IgD-negative memory B cell (primary cell): ENCODE measurements around the gene PRICKLE1. TPM values are rescaled to one million over a fixed set of nuclear protein-coding genes. Genes with fewer than 3 reads are reported as not detected.

Experiments
- H3K27ac Mint-ChIP-seq, 3 donors: one replicate each; pipeline ENCODE4 v1.8.0; 2020 to 2022; ENCODE audit warnings: mild to moderate bottlenecking in 3 of 3, mixed read lengths in 3 of 3, moderate library complexity in 1 of 3
- H3K27me3 Mint-ChIP-seq: one replicate; pipeline ENCODE4 v1.8.0; 2021; ENCODE audit warnings: mixed read lengths
- H3K36me3 Mint-ChIP-seq: one replicate; pipeline ENCODE4 v1.8.0; 2020; ENCODE audit warnings: mild to moderate bottlenecking, mixed read lengths
- H3K4me1 Mint-ChIP-seq, 3 donors: one replicate each; pipeline ENCODE4 v1.8.0; 2020 to 2022; ENCODE audit warnings: mixed read lengths in 3 of 3, mild to moderate bottlenecking in 1 of 3
- H3K4me3 Mint-ChIP-seq, 4 donors: one replicate each; pipeline ENCODE4 v1.8.0; 2020 to 2022; ENCODE audit warnings: mild to moderate bottlenecking in 4 of 4, mixed read lengths in 4 of 4, moderate library complexity in 3 of 4
- H3K9me3 Mint-ChIP-seq, 3 donors: one replicate each; pipeline ENCODE4 v1.8.0; 2020 to 2021; ENCODE audit warnings: mixed read lengths in 3 of 3, mild to moderate bottlenecking in 1 of 3
- polyA plus RNA-seq: library from polyadenylated mRNA; unstranded; fragments of 300-500 nt; fragmentation: Illumina TruSeq; gene quantifications from one replicate; pipeline ENCODE4 v1.2.3, GENCODE V29; 2021

PRICKLE1 gene
- polyA plus RNA-seq, 1 donor from 2014 or later = 17.0 TPM

GRCh38 chr12:42607584-42608058, 18.1 kb upstream of the PRICKLE1 start:
- H3K9me3 Mint-ChIP-seq = peaks cover 0 to 2% (median 0%) of the 10 kb centered on the region in 3 donors
- H3K36me3 Mint-ChIP-seq = peaks cover 2% of the 10 kb centered on the region
- no peak overlapping the region for H3K27ac Mint-ChIP-seq
- no peak overlapping the region for H3K4me3 Mint-ChIP-seq
- H3K27me3 Mint-ChIP-seq = peaks cover 2% of the 10 kb centered on the region
- no peaks in the 10 kb centered on the region for H3K4me1 Mint-ChIP-seq

DNA sequence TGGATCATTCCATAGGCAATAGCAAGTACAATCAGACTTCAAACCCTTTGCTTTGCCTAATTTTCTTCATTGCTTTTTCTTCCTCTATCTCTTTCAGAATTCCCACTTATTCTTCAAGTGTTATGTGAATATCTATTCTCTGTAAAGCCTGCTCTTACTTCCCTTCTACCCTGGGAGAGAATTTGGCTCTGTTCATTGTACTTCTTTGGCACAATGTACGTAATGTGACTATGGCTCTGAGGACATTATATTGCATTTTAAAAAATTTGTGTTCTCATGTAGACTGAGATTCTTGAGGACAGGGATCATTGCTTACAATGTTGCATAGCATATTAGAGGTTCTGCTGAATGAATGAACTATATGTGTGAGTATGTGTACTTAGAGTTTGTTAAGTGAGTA, 16.9 kb upstream of the PRICKLE1 start:
- H3K27ac Mint-ChIP-seq = no peak overlapping the region
- H3K27me3 Mint-ChIP-seq = peaks cover 2% of the 10 kb centered on the region
- H3K4me1 Mint-ChIP-seq = no peaks in the 10 kb centered on the region
- H3K9me3 Mint-ChIP-seq = peaks cover 0 to 2% (median 0%) of the 10 kb centered on the region in 3 donors
- H3K36me3 Mint-ChIP-seq = no peaks in the 10 kb centered on the region
- no peak overlapping the region for H3K4me3 Mint-ChIP-seq

GRCh38 chr12:42605685-42606084, 16.1 kb upstream of the PRICKLE1 start:
- Mint-ChIP-seq H3K4me1 (no peaks in the 10 kb centered on the region), H3K9me3 (peaks cover 0 to 2% (median 0%) of the 10 kb centered on the region in 3 donors), H3K4me3 (no peak overlapping the region), H3K36me3 (no peaks in the 10 kb centered on the region), H3K27me3 (peaks cover 7% of the 10 kb centered on the region), H3K27ac (no peak overlapping the region)

- Mint-ChIP-seq H3K9me3 (peaks cover 0 to 4% (median 0%) of the 10 kb centered on the region in 3 donors), H3K27me3 (peaks cover 10% of the 10 kb centered on the region), H3K4me3 (no peak overlapping the region), H3K4me1 (no peaks in the 10 kb centered on the region), H3K36me3 (peaks cover 2% of the 10 kb centered on the region), H3K27ac (no peak overlapping the region)
Measured at GRCh38 chr12:42603246-42603990, 13.9 kb upstream of the PRICKLE1 start.

DNA sequence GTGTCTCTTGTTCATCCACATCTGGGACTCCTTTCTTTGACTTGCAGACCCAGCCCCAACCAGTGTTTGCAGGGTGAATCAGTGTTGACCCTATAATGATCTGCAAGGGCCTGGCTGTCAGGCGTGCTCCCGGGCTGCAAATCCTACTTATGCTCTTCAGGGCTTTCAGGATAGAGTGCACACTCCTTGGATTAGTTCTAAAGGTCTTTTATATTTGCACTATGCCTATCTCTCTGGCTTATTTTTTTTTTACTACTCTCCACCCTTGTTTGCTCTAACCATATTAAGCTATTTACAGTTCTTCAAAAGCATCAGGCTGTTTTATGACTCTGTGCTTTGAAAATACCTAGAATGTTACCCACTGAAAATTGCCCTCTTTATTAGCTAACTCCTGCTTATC, 4.3 kb upstream of the PRICKLE1 start:
- Mint-ChIP-seq H3K36me3 (peaks cover under 1% of the 10 kb centered on the region), H3K4me1 (peaks cover 2 to 9% (median 8%) of the 10 kb centered on the region in 3 donors), H3K9me3 (peaks cover 0 to 2% (median 0%) of the 10 kb centered on the region in 3 donors), H3K4me3 (peak overlapping the region in 1 of 4 donors; percentile 42), H3K27me3 (peaks cover 40% of the 10 kb centered on the region), H3K27ac (no peak overlapping the region)

DNA sequence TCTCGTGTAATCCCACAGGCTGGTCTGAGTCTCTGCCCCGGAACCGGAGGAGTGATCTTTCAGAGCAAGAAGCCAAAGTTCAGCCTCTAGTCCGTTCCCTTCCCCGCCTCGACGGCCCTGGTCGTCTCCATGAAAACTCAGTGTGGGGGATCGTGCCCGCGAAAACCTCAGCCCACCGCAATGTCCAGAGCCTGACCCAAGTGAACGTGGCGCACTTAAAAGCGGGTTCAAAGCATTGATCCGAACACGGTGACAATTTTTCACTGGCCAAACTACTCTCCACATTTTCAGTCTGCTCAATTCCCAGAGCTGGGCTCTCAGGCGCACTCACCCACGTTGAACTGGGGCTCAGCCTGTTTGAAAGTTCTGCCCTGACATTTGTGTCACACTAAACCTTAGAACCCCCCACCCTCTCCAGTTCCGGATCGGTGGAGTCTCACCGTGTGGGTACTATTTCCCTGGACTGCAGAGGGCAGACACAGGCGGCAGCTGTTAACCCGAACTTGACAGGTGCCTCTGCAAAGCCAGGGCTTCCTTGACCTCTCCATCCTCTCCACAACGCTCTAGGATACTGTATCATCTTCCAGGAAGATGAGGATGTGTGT, 886 bp upstream of the PRICKLE1 start:
- Mint-ChIP-seq H3K36me3 (no peaks in the 10 kb centered on the region), H3K27me3 (peaks cover 49% of the 10 kb centered on the region), H3K4me1 (peaks cover 6 to 15% (median 8%) of the 10 kb centered on the region in 3 donors), H3K27ac (peak overlapping the region in 2 of 3 donors; percentile 10 to 83), H3K9me3 (no peaks in the 10 kb centered on the region), H3K4me3 (peak overlapping the region; percentile 80 to 96 (median 90))

GRCh38 chr12:42588524-42589464, 752 bp downstream of the PRICKLE1 start:
- peak overlapping the region; percentile 82 to 91 (median 89) for H3K4me3 Mint-ChIP-seq
- H3K9me3 Mint-ChIP-seq = no peaks in the 10 kb centered on the region
- peaks cover 44% of the 10 kb centered on the region for H3K27me3 Mint-ChIP-seq
- H3K36me3 Mint-ChIP-seq = no peaks in the 10 kb centered on the region
- peaks cover 6 to 15% (median 8%) of the 10 kb centered on the region in 3 donors for H3K4me1 Mint-ChIP-seq
- peak overlapping the region; percentile 43 to 86 (median 76) for H3K27ac Mint-ChIP-seq

DNA sequence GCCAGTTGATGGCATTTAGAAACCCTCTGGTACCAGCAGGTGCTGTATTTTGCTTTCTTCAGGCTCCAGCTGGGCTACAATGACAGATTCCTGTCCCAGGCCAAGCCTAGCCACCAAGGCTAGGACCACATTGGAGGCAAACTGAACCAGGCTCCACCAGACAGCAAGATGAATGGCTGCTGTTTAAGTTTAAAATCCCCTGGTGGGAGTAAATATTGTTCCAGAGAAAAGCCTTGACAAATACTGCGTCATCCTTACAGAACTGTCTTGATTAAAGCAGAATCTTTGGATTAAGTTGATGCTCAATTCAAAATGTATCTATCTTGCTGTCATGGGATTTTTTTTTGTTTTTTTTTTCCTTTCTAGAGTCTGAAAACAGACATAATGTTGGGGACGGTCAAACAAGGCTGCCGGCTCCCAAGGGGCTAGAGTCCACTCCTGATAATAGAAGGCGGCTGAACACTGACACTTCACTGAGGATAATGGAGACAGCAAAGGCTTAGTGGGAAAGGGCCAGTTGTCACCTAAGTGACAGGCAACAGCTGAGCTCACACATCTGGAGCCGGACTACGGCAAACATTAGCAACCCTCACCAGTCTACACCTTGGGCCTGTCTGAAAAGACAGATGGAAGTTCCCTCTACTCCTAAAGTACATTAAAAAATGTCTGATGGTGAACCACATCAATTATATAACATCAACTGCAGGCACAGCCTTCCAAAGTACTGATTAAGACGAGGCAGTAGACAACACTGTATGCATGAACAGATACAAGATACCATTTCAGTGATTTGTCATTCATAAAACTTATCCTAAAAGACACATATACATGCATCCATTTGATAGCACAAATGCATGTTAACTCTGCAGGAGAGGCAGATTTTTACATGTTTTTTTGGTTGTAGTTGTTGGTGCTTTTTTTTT, 1.7 kb downstream of the PRICKLE1 start:
- peak overlapping the region in 1 of 3 donors; percentile 43 for H3K27ac Mint-ChIP-seq
- H3K4me3 Mint-ChIP-seq = peak overlapping the region in 3 of 4 donors; percentile 82 to 91 (median 89)
- no peaks in the 10 kb centered on the region for H3K9me3 Mint-ChIP-seq
- H3K27me3 Mint-ChIP-seq = peaks cover 43% of the 10 kb centered on the region
- peaks cover 6 to 15% (median 8%) of the 10 kb centered on the region in 3 donors for H3K4me1 Mint-ChIP-seq
- H3K36me3 Mint-ChIP-seq = no peaks in the 10 kb centered on the region

DNA sequence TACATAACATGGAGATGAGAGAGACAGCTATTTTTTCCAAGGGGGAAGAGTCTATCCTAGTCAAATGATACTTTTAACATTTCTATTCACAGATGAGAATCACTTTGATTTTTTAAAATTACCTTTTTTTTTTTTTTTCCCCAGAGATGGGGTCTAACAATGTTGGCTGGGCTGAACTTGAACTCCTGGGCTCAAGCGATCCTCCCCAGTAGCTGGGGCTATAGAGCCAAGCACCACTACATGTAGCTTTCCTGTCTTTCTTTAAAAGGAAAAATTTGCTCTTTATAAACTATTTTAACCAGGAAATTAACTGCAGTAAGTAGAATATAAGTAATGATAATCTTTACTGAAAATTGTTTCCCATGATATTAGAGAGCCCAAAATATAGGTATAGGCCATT, 3.3 kb downstream of the PRICKLE1 start:
- peaks cover 6 to 15% (median 8%) of the 10 kb centered on the region in 3 donors for H3K4me1 Mint-ChIP-seq
- H3K27ac Mint-ChIP-seq = no peak overlapping the region
- no peaks in the 10 kb centered on the region for H3K36me3 Mint-ChIP-seq
- peak overlapping the region in 1 of 4 donors; percentile 48 for H3K4me3 Mint-ChIP-seq
- peaks cover 32% of the 10 kb centered on the region for H3K27me3 Mint-ChIP-seq
- H3K9me3 Mint-ChIP-seq = no peaks in the 10 kb centered on the region

DNA sequence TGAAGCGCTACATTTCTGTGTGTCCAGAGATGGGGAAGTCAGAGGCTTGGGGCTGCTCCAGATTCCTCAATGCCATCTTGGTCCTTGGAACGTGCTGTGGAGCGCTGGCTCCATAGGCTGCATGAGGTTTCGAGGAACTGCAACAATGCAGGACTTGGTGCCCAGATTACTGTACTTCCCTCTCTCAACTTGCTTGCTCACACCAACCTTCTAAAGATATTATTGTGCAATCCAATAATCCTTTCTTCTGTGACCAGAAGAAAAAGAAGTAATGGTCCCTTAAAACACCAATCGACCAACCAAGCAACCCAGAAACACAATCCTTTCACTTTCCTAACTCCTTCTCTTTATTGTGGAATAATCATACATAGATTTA, 3.7 kb downstream of the PRICKLE1 start:
- peaks cover 29% of the 10 kb centered on the region for H3K27me3 Mint-ChIP-seq
- H3K36me3 Mint-ChIP-seq = no peaks in the 10 kb centered on the region
- H3K9me3 Mint-ChIP-seq = no peaks in the 10 kb centered on the region
- H3K4me3 Mint-ChIP-seq = peak overlapping the region in 1 of 4 donors; percentile 48
- H3K4me1 Mint-ChIP-seq = peaks cover 6 to 15% (median 8%) of the 10 kb centered on the region in 3 donors
- H3K27ac Mint-ChIP-seq = no peak overlapping the region

- Mint-ChIP-seq H3K4me3 (no peak overlapping the region), H3K27me3 (peaks cover 26% of the 10 kb centered on the region)
Measured at GRCh38 chr12:42585154-42585840, 4.2 kb downstream of the PRICKLE1 start.

DNA sequence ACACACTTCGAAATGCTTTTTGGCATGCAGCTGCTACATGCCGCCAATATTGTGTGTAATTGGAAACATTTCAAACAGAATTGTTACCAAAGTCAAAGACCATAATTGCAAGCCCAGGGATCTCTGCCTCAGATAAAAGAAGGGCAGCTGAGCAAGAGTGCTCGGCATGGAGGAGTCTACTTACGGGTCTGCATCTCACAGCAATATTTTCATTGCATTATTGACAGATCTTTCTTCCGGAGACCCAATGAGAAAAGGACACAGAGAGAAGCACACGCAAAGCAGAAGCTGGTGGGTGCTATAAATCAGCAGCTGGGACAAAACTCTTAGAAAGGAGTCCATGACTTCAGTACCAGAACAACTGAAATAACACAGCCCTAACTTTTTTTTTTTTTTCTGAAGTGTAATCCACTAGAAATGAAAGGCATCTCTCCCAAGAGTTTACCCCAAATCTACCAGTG, 4.9 kb downstream of the PRICKLE1 start:
- Mint-ChIP-seq H3K27me3 (peaks cover 27% of the 10 kb centered on the region), H3K27ac (no peak overlapping the region), H3K9me3 (no peaks in the 10 kb centered on the region), H3K4me1 (peaks cover 2 to 10% (median 6%) of the 10 kb centered on the region in 3 donors), H3K36me3 (no peaks in the 10 kb centered on the region), H3K4me3 (no peak overlapping the region)

More at GRCh38 chr12:42585154-42585840, 4.2 kb downstream of the PRICKLE1 start:
- Mint-ChIP-seq H3K36me3 (no peaks in the 10 kb centered on the region), H3K27ac (no peak overlapping the region), H3K4me1 (peaks cover 4 to 12% (median 6%) of the 10 kb centered on the region in 3 donors), H3K9me3 (no peaks in the 10 kb centered on the region)

- H3K27ac Mint-ChIP-seq = no peak overlapping the region
- H3K4me1 Mint-ChIP-seq = no peaks in the 10 kb centered on the region
- H3K36me3 Mint-ChIP-seq = no peaks in the 10 kb centered on the region
- H3K27me3 Mint-ChIP-seq = peaks cover 16% of the 10 kb centered on the region
- no peaks in the 10 kb centered on the region for H3K9me3 Mint-ChIP-seq
- no peak overlapping the region for H3K4me3 Mint-ChIP-seq
Measured at GRCh38 chr12:42583016-42583415, 6.5 kb downstream of the PRICKLE1 start.
